ENCODE data around the gene DGKQ. TPM values are rescaled to one million over a fixed set of nuclear protein-coding genes. Genes with fewer than 3 reads are reported as not detected.

The DGKQ gene
- total RNA-seq, 2 experiments from 2014 or later, result 14.3 to 16.7 TPM

DNA sequence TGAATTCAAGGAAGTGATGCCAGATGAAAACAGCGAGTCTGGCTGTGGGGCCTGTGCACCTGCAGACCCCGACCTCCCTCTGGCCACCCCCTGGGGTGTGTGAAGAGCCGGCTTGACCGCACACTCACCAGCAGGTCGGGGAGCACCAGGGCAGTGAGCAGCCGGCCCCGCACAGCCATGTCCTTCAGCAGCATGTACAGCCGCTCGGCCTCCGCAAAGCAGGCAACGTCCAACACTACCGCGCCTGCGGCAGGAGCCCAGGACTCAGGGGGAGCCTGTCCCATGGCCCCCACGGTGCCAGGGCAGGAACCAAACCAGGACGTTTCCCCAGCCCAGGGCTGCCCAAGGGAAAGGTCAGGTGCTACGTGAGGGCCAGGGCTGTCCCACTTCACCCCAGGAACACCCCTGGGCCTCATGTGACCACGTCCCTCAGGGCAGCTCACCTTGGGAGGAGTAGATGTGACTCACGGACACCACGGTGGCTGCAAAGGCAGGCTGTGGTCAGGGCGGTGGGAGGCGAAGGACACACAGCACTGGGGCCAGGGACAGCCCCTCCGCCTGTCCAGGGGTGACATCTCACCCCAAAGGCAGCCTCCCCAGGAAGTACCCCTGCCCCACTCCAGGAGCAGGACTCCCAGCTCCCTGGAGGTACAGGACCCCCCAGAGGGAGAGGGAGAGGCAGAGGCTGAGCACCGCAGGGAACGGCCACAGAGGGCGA, 8.2 kb downstream of the DGKQ start:
- H3K4me3 Mint-ChIP-seq, result no peak overlapping the region
- no peaks in the 10 kb centered on the region for H3K27me3 Mint-ChIP-seq
- H3K4me1 Mint-ChIP-seq (ENCODE audit: low read depth), result peaks cover under 1% of the 10 kb centered on the region
- no peaks in the 10 kb centered on the region for H3K36me3 Mint-ChIP-seq (ENCODE audit: low read depth)
- ChIA-PET CTCF (no interaction called here), POLR2A (no interaction called here)
- no peak overlapping the region for H3K27ac Mint-ChIP-seq
- ATAC-seq, result no peak
- no peak for DNase-seq
- intact Hi-C loops (cut with micrococcal nuclease), result no loop called here
- H3K9me3 Mint-ChIP-seq, result no peaks in the 10 kb centered on the region
- TF ChIP-seq, protein P1, sequence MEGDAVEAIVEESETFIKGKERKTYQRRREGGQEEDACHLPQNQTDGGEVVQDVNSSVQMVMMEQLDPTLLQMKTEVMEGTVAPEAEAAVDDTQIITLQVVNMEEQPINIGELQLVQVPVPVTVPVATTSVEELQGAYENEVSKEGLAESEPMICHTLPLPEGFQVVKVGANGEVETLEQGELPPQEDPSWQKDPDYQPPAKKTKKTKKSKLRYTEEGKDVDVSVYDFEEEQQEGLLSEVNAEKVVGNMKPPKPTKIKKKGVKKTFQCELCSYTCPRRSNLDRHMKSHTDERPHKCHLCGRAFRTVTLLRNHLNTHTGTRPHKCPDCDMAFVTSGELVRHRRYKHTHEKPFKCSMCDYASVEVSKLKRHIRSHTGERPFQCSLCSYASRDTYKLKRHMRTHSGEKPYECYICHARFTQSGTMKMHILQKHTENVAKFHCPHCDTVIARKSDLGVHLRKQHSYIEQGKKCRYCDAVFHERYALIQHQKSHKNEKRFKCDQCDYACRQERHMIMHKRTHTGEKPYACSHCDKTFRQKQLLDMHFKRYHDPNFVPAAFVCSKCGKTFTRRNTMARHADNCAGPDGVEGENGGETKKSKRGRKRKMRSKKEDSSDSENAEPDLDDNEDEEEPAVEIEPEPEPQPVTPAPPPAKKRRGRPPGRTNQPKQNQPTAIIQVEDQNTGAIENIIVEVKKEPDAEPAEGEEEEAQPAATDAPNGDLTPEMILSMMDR (IDR thresholded peaks at IDR 0.05), result no peak

DNA sequence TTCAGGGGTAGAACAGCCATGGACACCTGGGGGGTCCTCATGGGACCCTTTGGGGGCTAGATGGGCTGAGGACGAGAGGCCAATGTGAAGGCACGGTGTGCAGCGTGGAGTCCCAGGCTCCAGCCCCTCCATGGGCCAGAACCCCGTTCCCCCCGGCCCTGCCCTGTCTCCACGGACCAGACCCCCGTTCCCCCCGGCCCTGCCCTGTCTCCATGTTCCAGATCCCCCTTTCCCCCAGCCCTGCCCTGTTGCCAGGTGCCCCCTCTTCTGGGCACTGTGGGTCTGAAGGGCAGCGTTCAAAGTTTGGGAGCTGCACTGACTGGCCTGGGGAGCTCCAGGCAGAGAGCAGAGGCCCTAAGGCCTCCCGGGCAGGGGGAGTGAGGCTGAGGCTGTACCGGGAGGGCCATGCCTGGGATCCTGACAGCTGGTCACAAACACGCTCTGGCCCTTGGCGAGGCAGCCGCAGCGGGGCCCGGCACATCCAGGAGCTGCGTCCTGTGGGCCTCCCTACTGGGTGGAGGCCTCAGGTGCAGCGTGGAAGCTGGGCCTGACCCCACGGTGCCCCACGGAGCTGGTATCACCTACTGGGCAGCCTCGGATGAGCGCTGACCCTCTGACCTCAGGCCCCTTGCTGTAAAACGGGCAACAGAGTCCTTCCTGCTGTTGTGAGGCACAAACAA, 8.9 kb downstream of the DGKQ start:
- TF ChIP-seq, protein P1 (IDR thresholded peaks at IDR 0.05), result no peak
- ATAC-seq (no peak), DNase-seq (no peak)
- H3K4me3 Mint-ChIP-seq, result no peak overlapping the region
- no peaks in the 10 kb centered on the region for H3K27me3 Mint-ChIP-seq
- no peaks in the 10 kb centered on the region for H3K9me3 Mint-ChIP-seq
- H3K36me3 Mint-ChIP-seq (ENCODE audit: low read depth), result no peaks in the 10 kb centered on the region
- CTCF ChIA-PET, result no interaction called here
- H3K27ac Mint-ChIP-seq, result no peak overlapping the region
- no peaks in the 10 kb centered on the region for H3K4me1 Mint-ChIP-seq (ENCODE audit: low read depth)
- POLR2A ChIA-PET, result no interaction called here
- intact Hi-C loops (cut with micrococcal nuclease), result no loop called here

DNA sequence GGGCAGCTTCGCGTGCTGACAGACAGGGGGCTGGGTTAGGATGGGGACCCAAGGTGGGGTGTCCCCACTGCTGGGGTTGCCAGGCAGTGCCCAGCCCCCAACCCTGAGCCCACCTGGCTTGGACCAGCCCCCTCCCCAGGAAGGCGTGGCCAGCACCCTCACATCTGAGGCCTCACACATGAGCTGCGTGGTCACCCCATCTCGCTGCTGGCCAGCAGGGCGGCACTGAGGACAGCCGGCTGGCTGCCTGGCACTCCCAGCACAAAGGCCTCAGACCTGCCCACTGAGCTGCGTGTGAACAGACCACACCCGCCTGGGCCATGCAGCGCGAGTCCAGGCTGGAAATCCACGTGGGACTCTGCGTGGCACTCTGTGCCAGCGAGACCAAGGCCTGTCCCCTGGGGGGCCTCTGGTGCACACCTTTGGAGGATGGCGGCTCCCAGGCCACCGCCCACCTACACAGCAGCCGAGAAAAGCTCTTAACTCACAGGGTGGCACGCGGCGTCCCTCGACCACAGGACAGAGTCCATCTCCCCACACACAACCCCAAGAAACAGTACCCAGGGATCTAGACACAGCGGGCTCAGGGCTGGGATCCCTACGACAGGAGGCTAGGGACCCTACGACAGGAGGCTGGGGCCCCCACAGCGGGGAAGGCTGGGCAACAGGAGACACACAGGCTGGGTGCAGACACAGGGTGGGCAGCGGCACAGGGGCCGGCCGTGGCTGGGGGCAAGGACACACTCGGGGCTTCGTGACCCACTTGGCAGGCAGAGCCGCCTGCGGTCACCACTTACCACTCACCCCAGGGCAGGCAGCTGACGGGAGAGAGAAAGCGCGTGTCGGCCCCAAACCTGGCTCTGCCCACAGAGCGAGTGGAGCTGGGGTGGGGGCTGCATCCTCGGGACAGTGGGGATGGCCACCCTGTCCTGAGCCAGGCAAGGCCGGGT, 9.8 kb downstream of the DGKQ start:
- Mint-ChIP-seq H3K9me3 (no peaks in the 10 kb centered on the region), H3K36me3 (ENCODE audit: low read depth) (no peaks in the 10 kb centered on the region), H3K27me3 (no peaks in the 10 kb centered on the region), H3K27ac (no peak overlapping the region), H3K4me3 (no peak overlapping the region), H3K4me1 (ENCODE audit: low read depth) (no peaks in the 10 kb centered on the region)
- ChIA-PET CTCF (no interaction called here), POLR2A (interaction anchor here (0.9 to 1.5 kb wide), 3 partner anchors 9 to 30 kb away, joined by 3 to 5 read pairs (median 3); no protein-coding TSS in a partner anchor)
- ATAC-seq (no peak), DNase-seq (no peak)
- intact Hi-C loops (cut with micrococcal nuclease), result no loop called here
- TF ChIP-seq, protein P1 (IDR thresholded peaks at IDR 0.05), result no peak

DNA sequence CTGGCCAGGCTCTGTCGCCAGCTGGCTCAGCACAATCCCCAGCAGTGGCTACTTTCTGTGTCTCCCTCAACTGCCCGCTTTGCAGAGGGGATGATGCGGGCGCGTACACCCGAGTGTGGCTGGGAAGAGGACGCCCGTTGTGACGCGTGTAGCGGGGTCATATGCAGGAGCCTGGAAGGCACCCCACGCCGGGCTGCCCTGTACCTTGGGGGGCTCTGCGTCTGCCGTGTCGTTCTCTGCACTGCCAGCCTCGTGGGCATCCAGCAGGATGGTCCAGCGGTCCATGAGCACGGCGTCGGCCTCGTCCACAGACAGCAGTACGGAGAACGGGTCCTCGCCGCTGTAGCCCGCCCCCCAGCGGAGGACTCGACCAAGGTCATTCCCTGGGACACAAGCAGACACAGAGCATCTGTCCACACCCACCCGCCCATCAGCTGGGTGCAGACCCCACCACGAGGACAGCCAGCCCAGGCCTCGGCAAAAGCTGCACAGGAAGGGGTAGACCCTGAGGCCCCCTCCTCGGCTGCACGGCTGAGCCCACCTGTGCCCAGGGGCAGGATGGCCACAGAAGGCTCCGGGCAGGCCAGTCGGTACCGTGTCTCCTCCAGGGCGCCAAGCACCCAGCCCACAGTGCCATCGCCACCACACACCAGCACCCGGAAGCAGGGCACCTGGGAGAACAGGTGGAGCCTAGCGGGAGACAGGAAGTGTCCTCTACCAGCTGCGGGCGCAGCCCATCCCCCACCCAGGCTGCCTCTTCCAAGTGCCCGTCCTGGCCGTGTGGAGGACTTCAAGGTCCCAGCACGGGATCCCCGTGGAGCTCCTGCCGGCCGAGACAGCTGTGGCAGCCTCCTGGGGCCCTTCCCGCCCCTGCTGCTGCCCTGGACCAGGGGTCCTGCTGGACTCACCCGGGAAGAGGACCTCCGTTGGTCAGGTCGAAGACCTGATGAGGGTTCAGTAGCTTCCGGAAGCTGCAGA, 10.8 kb downstream of the DGKQ start:
- no peak overlapping the region for H3K27ac Mint-ChIP-seq
- no peaks in the 10 kb centered on the region for H3K9me3 Mint-ChIP-seq
- DNase-seq, result no peak
- no peaks in the 10 kb centered on the region for H3K4me1 Mint-ChIP-seq (ENCODE audit: low read depth)
- ChIA-PET CTCF (no interaction called here), POLR2A (interaction anchor here (0.9 to 1.5 kb wide), 3 partner anchors 10 to 29 kb away, joined by 3 to 5 read pairs (median 3); no protein-coding TSS in a partner anchor)
- H3K4me3 Mint-ChIP-seq, result no peak overlapping the region
- H3K27me3 Mint-ChIP-seq, result no peaks in the 10 kb centered on the region
- no peaks in the 10 kb centered on the region for H3K36me3 Mint-ChIP-seq (ENCODE audit: low read depth)
- TF ChIP-seq, protein P1 (IDR thresholded peaks at IDR 0.05), result no peak
- intact Hi-C loops (cut with micrococcal nuclease), result no loop called here
- ATAC-seq, result no peak
